ENCODE results near the gene CCDC3. TPM values are rescaled to one million over a fixed set of nuclear protein-coding genes. Genes with fewer than 3 reads are reported as not detected.

CCDC3 gene
- total and polyA plus RNA-seq, 7 donors, result 0.46 to 6.9 (median 3.1) TPM

- DNase-seq, result no peak
- Histone ChIP-seq H3K4me1 (no peaks in the 10 kb centered on the region), H3K9me3 (no peaks in the 10 kb centered on the region), H3K36me3 (no peaks in the 10 kb centered on the region), H3K27ac (no peak overlapping the region), H3K27me3 (no peaks in the 10 kb centered on the region), H3K4me3 (no peak overlapping the region)
- no peak for TF ChIP-seq CTCF (IDR thresholded peaks at IDR 0.05)
- no peak for TF ChIP-seq EP300 (IDR thresholded peaks at IDR 0.05)
- intact Hi-C loops (cut with DNase I), result no loop called here
- 77 to 79% methylated on average over 2 of the region's 2 CpGs for WGBS, 2 donors
Measured at GRCh38 chr10:12972146-12972545, 29.4 kb downstream of the CCDC3 start.

GRCh38 chr10:12971001-12971788, 30.3 kb downstream of the CCDC3 start:
- 84 to 90% methylated on average over 14 of the region's 14 CpGs for WGBS, 2 donors
- Histone ChIP-seq H3K27ac (no peak overlapping the region), H3K27me3 (no peaks in the 10 kb centered on the region), H3K4me1 (no peaks in the 10 kb centered on the region), H3K9me3 (peaks cover 0 to 3% (median 0%) of the 10 kb centered on the region in 4 donors), H3K4me3 (no peak overlapping the region), H3K36me3 (no peaks in the 10 kb centered on the region)
- intact Hi-C loops (cut with DNase I), result no loop called here
- no peak for DNase-seq
- TF ChIP-seq EP300 (IDR thresholded peaks at IDR 0.05), result no peak
- TF ChIP-seq POLR2A (IDR thresholded peaks at IDR 0.05), result no peak
- TF ChIP-seq CTCF (IDR thresholded peaks at IDR 0.05), result no peak
- TF ChIP-seq POLR2AphosphoS5 (IDR thresholded peaks at IDR 0.05), result no peak

- H3K27ac ChIP-seq, result no peak overlapping the region
- TF ChIP-seq POLR2A (IDR thresholded peaks at IDR 0.05) (no peak), EP300 (IDR thresholded peaks at IDR 0.05) (no peak), POLR2AphosphoS5 (IDR thresholded peaks at IDR 0.05) (no peak), CTCF (IDR thresholded peaks at IDR 0.05) (no peak)
- H3K36me3 ChIP-seq, result no peaks in the 10 kb centered on the region
- H3K27me3 ChIP-seq, result no peaks in the 10 kb centered on the region
- intact Hi-C loops (cut with DNase I), result no loop called here
- WGBS, 2 donors, result 69 to 89% methylated on average over 5 of the region's 5 CpGs
- DNase-seq, result no peak
- H3K4me3 ChIP-seq, result no peak overlapping the region
- H3K9me3 ChIP-seq, result peaks cover 0 to 3% (median 0%) of the 10 kb centered on the region in 4 donors
- H3K4me1 ChIP-seq, result no peaks in the 10 kb centered on the region
Measured at GRCh38 chr10:12969951-12970350, 31.6 kb downstream of the CCDC3 start.

- Histone ChIP-seq H3K9me3 (peaks cover 0 to 3% (median 0%) of the 10 kb centered on the region in 4 donors), H3K4me3 (no peak overlapping the region), H3K27ac (no peak overlapping the region), H3K36me3 (no peaks in the 10 kb centered on the region), H3K4me1 (no peaks in the 10 kb centered on the region), H3K27me3 (no peaks in the 10 kb centered on the region)
- intact Hi-C loops (cut with DNase I), result no loop called here
- TF ChIP-seq EP300 (IDR thresholded peaks at IDR 0.05) (no peak), POLR2A (IDR thresholded peaks at IDR 0.05) (no peak), POLR2AphosphoS5 (IDR thresholded peaks at IDR 0.05) (no peak), CTCF (IDR thresholded peaks at IDR 0.05) (no peak)
- no peak for DNase-seq
- WGBS, 2 donors, result 85 to 91% methylated on average over 5 of the region's 5 CpGs
Measured at GRCh38 chr10:12966067-12966466, 35.4 kb downstream of the CCDC3 start.

- no peak for DNase-seq
- H3K27ac ChIP-seq, result no peak overlapping the region
- H3K27me3 ChIP-seq, result no peaks in the 10 kb centered on the region
- H3K9me3 ChIP-seq, result peaks cover 0 to 3% (median 0%) of the 10 kb centered on the region in 4 donors
- H3K4me1 ChIP-seq, result no peaks in the 10 kb centered on the region
- H3K4me3 ChIP-seq, result no peak overlapping the region
- 54 to 55% methylated on average over 4 of the region's 4 CpGs for WGBS, 2 donors
- TF ChIP-seq CTCF (IDR thresholded peaks at IDR 0.05) (no peak), EP300 (IDR thresholded peaks at IDR 0.05) (no peak), POLR2AphosphoS5 (IDR thresholded peaks at IDR 0.05) (no peak), POLR2A (IDR thresholded peaks at IDR 0.05) (no peak)
- H3K36me3 ChIP-seq, result no peaks in the 10 kb centered on the region
- intact Hi-C loops (cut with DNase I), result no loop called here
Measured at GRCh38 chr10:12965571-12965970, 35.9 kb downstream of the CCDC3 start.

Data from sigmoid colon (tissue), 7 donors.